Measurements from ENCODE around the gene NANOS3.

The NANOS3 gene

DNA sequence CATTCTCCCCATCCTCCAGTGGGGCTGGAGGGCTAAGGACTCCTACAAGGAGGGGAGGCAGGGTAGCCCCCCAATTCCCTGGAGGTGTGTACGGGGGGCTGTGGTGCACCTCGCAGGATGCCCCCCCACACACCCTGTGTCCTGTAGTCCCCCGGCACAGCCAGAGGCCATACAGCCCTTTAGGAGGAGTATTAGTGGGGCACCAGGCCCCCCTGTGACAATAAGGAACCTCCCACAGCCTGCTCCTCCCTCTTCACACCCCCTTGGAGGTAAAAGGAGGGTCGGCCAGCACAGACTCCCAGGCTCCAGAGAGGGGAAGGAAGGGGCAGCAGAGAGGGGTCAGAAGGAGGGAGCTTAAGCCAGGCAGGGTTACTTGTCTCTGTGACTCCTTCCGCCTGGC is at the start of gene NANOS3:
TSS of gene NANOS3 (plus strand) at position 301 of the 400 bp plus-strand sequence. CDS start 115 bp downstream, outside the sequence.
- no peak for DNase-seq (ENCODE audit: low read depth in 2 of 2)

DNA sequence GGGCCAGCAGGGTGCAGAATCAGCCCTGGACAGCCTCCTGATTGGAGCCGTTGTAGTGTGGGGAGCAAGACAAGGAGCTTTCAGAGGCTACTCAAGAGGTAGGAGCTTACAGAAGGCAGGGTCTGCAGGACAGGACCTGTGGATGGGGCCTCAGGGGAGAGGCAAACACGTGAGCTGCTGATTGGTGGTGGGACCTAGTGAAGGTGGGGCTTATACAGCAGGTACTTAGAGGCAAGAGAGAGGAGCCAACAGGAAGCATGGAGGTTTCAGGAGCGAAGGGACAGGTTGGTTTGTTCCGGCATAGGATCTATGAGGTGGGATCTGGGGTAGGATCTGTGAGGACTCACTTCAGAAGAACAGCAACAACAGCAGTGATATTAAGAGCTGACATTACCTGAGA is 49.3 kb upstream of the NANOS3 start:
- DNase-seq (ENCODE audit: low read depth in 2 of 2), result no peak

DNA sequence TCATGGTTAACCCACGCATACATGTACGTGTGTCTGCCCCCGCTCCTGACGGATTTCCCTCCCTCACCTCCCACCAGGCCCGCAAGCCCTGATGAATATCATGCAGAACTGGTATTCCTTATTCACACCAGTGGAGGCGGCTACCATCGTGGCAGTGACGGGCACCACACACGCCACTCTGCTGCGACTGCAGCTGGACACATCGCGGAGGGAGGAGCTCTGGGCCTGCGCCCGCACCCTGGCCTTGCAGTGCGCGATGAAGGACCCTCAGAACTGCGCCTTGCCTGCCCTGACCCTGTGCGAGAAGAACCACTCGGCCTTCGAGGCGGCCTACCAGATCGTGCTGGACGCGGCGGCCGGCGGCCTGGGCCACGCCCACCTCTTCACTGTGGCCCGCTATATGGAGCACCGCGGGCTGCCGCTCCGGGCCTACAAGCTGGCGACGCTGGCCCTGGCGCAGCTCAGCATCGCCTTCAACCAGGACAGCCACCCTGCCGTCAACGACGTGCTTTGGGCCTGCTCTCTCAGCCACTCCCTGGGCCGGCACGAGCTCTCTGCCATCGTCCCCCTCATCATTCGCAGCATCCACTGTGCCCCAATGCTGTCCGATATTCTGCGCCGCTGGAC is 46.7 kb upstream of the NANOS3 start:
- DNase-seq (ENCODE audit: low read depth in 2 of 2), result no peak

GRCh38 chr19:13830741-13831536 is 46.0 kb upstream of the NANOS3 start:
- DNase-seq (ENCODE audit: low read depth in 2 of 2), result no peak

GRCh38 chr19:13831537-13832467 is 45.1 kb upstream of the NANOS3 start:
- DNase-seq (ENCODE audit: low read depth in 2 of 2), result no peak

- DNase-seq (ENCODE audit: low read depth in 2 of 2), result peak; percentile 88 to 93
Observed at GRCh38 chr19:13833330-13834243, 43.3 kb upstream of the NANOS3 start.

DNA sequence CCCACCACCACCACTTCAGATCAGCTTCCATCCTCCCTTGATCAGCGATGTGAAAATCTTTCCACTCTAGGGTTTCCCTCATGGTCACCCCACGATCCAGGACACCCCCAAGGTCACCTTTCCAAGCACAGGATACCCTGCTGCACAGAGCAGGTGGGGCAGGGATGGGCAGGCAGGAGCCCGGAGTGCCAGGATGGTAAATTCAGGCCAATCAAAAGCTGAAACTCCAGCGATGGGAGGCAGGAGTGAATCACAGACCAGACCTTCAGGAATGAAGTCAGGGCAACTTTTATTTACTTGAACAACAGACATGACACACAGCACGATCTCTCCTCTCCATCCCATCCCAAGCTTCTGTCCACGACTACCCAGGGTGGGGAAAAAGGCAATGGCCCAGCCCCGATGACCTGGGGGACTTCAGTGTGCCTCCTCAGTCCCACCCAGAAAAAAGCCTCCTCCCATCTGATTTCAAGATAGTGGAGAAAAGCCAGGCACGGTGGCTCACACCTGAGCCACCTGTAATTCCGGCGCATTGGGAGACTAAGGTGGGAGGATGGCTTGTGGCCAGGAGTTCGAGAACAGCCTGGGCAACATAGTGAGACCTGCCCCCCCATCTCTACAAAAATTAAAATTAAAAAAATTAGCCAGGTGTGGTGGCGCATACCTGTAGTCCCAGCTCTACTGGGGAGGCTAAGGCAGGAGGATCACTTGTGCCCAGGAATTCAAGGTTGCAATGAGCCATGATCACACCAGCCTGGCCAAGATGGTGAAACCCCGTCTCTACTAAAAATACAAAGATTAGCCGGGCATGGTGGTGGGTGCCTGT is 42.5 kb upstream of the NANOS3 start:
- DNase-seq (ENCODE audit: low read depth in 2 of 2), result no peak

- DNase-seq (ENCODE audit: low read depth in 2 of 2), result no peak
Observed at GRCh38 chr19:13835791-13836723, 40.9 kb upstream of the NANOS3 start.

- no peak for DNase-seq (ENCODE audit: low read depth in 2 of 2)
Observed at GRCh38 chr19:13838435-13839129, 38.4 kb upstream of the NANOS3 start.

GRCh38 chr19:13839130-13839937 is 37.6 kb upstream of the NANOS3 start:
- DNase-seq (ENCODE audit: low read depth in 2 of 2), result peak; percentile 83 to 84

GRCh38 chr19:13839938-13840304 is 37.0 kb upstream of the NANOS3 start:
- DNase-seq (ENCODE audit: low read depth in 2 of 2), result no peak

GRCh38 chr19:13840305-13841085 is 36.4 kb upstream of the NANOS3 start:
- no peak for DNase-seq (ENCODE audit: low read depth in 2 of 2)

DNA sequence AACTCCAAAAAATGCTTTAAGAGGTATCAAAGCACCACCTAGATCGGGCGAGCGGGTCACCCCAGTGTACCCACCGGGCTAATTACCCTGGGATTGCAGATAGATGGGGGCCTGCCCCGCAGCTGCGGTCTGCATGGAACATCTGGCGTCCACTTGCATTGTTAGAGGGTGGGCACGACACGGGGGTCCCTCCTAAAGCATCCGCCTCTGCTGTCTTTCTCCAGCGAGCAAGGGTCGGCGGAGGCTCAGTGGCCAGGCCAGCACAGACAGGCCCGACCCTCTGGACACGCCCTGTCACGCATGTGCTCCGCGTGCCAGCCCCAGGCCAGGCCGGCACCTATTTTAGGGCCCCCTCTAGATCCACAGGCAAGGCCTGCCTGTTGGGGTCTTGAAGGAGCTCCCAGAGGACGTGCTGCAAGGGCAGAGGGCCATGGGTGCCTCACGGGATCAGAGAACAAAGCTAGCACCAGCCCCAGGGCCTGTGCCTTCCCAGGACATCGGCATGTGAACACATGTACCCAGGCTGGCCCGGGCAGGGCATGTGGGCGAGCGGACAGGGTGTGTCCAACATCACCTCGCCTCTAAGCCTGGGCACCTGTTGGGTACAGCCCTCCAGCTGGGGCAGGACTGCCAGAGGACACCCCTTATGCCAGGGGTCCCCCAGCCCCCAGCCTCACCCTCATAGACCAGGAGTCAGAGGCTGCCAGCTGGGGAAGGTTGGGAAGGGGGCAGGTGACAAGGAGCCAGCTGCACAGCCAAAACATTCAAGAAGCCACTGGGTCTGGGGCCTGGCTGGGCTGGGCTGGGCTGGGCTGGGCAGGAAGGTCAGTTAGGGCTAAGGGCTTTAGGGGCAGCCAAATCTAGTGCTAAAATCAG is 35.6 kb upstream of the NANOS3 start:
- DNase-seq (ENCODE audit: low read depth in 2 of 2), result no peak

- no peak for DNase-seq (ENCODE audit: low read depth in 2 of 2)
Observed at GRCh38 chr19:13841962-13842290, 35.0 kb upstream of the NANOS3 start.

GRCh38 chr19:13842291-13843103 is 34.4 kb upstream of the NANOS3 start:
- DNase-seq (ENCODE audit: low read depth in 2 of 2), result peak in 1 of 2 donors; percentile 60

Measured in activated CD4-positive, alpha-beta T cell treated with anti-CD3 and anti-CD28 coated beads for 24 hours (primary cell).